GM18517 (cell line): ENCODE data around the gene NVL.

Source experiments
- ATAC-seq: cut with Tn5 transposase; IDR thresholded peaks from one replicate; pipeline ENCODE4 v1.9.1; 2021; ENCODE audit warnings: mild to moderate bottlenecking, moderate library complexity; ENCODE audit not compliant: unreplicated experiment

Gene NVL

DNA sequence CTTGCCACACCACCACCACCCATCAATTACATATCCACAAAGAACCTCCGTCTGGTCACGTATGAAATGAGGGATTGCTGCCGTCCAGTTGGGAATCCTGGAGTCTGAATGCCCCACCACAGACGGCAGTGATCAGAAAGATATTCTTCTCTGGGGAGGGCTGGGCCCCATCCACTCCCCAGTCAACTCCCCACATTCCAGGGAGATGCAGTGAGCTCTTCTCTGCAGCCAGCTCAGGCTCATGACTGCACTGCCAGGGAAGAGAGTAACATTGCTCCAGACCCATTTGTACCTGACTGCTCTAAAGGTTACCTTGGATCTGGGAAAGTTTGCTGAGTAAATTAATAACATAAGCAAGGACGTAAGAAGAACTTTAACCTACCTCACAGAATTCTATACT is 128.6 kb downstream of the NVL start:
- ATAC-seq = no peak

GRCh38 chr1:224199679-224200078 is 130.3 kb downstream of the NVL start:
- no peak for ATAC-seq

- ATAC-seq = no peak
Observed at GRCh38 chr1:224198572-224198971, 131.4 kb downstream of the NVL start.

DNA sequence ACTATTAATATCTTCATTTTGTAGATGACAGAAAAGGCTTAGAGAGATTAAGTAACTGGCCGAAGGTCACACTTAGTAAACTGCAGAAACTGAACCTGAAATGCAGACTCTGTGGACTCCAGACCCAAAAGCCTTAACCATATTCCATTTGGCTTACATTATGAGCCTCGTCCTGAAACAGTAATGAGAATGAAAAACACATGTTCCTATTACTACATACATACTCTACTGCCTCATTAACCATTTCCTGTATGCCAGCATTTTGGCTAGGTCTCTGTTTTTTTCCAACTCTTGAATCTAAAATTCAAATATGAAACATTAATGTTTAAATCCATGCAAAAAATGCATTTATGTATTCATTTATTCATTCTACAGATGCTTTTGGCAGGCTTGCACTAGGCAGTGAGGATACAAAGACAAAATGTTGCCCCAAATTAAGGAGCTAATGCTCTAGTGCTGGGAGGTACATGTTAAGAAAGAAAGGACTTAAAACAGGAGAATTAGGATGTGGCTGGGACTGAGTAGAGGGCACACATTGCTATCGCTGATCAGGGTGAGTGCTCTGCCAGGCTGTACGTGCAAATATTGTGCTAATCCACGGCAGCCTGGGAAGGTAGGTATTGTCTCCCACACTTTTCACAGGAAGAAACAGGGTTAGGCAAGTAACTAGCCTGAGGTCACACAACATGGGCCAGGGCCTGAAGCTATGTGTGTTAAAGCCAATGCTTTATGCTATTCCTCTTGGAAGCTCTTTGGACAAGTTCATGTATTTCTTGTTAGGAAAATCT is 133.0 kb downstream of the NVL start:
- no peak for ATAC-seq

- no peak for ATAC-seq
Observed at GRCh38 chr1:224193319-224193966, 136.5 kb downstream of the NVL start.

- no peak for ATAC-seq
Observed at GRCh38 chr1:224192082-224192788, 137.7 kb downstream of the NVL start.

DNA sequence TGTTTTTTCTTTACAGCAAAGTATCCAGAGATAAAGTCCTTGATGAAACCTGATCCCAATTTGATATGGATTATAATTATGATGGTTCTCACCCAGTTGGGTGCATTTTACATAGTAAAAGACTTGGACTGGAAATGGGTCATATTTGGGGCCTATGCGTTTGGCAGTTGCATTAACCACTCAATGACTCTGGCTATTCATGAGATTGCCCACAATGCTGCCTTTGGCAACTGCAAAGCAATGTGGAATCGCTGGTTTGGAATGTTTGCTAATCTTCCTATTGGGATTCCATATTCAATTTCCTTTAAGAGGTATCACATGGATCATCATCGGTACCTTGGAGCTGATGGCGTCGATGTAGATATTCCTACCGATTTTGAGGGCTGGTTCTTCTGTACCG is 140.4 kb downstream of the NVL start:
- ATAC-seq = no peak

DNA sequence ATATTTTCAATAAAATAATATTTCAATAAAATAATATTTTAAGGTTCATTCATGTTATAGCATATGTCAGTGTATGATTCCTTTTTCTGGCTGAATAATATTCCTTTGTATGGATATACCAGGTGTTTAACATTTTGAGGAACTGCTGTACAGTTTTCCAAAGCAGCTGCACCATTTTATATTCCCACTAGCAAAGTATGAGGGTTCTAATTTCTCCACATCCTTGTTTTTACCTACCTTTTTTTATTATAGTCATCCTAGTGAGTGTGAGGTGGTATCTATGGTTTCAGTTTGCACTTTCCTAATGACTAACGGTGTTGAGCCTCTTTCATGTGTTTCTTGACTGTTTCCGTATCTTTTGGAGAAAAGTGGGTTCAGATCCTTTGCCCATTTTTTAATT is 141.7 kb downstream of the NVL start:
- ATAC-seq = no peak

- no peak for ATAC-seq
Observed at GRCh38 chr1:224185208-224185607, 144.8 kb downstream of the NVL start.

- ATAC-seq = peak; percentile 58
Observed at GRCh38 chr1:224183591-224184312, 146.2 kb downstream of the NVL start.

DNA sequence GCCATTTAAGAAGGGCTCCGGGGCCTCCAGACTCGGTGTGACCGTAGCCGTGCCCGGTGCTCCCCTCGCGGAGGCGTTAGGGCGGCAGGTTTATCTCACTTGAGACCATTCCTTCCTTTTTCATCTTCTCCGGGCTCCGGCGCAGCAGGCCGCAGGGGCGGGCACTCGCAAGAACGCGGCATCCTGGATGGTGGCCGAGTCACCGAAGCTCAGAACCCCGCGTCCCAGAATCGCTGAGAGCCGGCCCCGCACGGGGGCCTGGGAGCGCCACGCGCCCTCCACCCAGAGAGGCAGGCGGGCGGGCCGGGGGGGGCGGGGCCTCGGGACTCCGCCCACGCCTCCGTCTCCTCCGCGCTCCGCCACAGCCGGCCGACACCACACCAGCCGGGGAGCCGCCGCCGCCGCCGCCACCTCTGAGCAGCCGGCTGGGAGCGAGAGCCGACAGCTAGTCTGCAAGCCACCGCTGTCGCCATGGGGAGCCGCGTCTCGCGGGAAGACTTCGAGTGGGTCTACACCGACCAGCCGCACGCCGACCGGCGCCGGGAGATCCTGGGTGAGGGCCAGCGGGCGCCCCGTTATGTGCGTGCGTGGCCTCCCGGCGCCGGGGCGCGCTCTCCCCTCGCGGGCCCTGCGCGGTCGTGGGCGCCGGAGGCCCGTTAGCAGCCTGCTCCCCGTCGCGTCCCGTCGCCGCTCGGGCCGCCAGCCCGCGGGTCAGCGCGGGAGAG is 146.9 kb downstream of the NVL start, which contains the start of gene DEGS1:
Gene DEGS1 (plus strand): TSS at position 375 of the 725 bp plus-strand sequence. CDS start 97 bp downstream, at position 472.
- ATAC-seq = peak; percentile 58

DNA sequence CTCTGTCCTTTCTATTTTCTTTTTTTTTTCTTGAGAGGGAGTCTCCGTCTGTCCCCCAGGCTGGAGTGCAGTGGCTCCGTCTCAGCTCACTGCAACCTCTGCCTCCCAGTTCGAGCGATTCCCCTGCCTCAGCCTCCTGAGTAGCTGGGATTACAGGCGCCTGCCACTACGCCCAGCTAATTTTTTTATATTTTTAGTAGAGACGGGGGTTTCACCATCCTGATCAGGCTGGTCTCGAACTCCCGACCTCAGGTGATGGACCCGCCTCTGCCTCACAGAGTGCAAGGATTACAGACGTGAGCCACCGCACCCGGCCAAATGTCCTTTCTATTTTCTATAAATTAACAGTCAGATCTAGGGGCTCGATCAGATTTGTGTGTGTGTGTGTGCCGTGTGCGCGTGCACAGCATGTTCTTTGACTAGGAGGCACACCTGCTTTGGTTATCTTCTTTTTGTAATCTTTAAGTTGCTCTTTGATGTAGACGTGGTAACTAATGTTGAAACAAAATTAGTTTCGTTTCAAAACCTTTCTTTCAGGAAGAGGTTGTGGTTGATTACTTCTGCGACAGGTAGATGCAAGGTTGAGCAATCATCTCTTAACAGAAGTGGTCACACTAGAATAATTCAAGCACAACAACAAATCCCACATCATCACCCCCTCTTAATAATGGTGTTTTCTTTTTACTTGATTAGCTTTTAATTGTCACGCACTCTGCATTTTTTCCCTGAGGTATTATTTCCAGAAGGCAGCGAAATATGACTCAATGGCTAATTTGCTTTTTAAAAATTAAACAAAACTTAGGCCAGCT is 147.7 kb downstream of the NVL start:
- peak; percentile 46 for ATAC-seq

DNA sequence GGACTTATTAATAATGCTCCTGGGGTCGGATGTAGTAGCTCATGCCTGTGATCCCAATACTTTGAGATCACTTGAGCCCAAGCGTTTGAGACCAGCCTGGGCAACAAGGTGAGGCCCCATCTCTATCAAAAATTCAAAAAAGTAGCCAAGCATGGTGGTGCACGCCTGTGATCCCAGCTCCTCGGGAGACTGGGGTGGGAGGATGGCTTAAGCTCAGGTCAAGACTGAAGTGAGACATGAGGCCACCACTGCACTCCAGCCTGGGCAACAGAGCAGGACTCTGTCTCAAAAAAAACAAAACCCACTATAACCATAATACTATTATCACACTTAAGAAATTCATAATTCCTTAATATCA is 148.5 kb downstream of the NVL start:
- ATAC-seq = no peak

DNA sequence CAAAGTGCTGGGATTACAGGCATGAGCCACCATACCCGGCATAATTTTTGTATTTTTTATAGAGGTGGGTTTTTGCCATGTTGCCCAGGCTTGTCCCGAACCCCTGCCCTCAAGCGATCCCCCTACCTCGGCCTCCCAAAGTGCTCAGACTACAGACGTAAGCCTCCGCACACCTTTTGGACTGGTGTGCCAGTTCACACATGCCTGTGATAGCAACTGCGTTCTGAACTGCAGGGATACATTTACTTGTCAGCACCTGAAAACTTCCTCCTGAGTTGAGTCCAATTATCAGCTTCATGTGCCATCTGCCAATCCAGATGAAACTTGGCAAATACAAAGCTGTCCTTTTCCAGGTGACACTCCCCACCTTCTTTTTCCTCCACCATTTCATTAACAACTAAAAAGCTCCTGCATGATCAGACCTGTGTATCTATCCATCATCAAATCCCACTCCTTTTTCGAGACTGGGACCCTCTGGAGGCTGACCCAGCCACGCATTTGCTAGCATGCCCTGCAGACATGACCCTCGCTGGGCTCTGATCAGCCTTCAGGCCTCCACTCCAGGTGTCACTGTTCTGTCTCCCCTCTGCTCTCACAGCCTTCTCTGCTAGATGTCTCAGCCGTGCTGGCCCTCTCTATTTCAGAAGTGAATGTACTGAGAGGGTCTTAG is 149.1 kb downstream of the NVL start:
- ATAC-seq = no peak

DNA sequence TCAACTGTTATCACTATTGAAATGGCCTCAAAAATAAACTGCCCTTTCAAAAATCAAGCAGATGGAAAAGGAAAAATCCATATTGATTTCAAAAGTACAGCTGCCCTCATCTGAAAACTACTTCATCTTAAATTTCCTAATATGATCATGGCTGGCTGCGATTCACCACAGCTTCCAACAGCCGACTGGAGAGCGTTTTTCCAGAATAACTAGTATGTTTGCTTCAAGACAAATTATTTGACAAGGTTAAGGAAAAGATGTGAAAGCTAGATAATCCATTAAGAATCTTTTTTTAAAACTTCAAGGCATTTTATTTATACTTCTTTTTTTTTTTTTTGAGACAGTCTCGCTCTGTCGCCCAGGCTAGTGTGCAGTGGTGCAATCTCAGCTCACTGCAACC is 151.1 kb downstream of the NVL start:
- ATAC-seq = no peak

DNA sequence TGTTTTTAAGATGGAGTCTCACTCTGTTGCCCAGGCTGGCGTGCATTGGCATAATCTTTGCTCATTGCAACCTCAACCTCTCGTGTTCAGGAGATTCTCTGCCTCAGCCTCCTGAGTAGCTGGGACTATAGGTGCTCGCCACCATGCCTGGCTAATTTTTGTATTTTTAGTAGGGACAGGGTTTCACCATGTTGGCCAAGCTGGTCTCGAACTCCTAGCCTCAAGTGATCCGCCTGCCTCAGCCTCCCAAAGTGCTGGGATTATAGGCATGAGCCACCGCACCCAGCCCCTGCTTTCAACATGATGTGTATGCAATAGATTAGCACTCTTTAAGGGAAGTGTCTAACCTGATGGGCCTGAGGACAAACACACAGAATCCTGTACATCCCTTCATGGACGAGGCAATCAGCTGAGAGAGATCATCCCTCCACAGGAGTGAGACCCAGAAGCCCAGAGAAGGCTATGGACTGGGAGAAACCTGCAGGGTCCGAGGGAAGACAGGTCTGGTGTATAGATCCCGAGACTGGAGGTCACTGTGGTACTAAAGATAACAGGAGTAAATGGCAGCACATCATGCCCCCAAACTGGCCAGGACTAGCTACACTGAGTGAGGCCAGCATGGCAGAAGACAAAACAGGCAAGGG is 152.5 kb downstream of the NVL start:
- no peak for ATAC-seq
